Measurements from ENCODE around the gene LRP5.

- no peak for TF ChIP-seq POLR2AphosphoS5 (IDR thresholded peaks at IDR 0.05; ENCODE audit: low read depth, low read length)
- TF ChIP-seq FOXP2 (optimal IDR thresholded peaks at IDR 0.05; ENCODE audit: borderline replicate concordance, extremely low read depth, extremely low read length, insufficient read depth), result no peak
Observed at GRCh38 chr11:68375337-68375736, 62.9 kb downstream of the LRP5 start.
